Heart right ventricle (tissue), 16 donors: ENCODE data around the gene TBX5. TPM values are rescaled to one million over a fixed set of nuclear protein-coding genes. Genes with fewer than 3 reads are reported as not detected.
A peak's percentile ranks its signal among the peaks of the same experiment; 100 is the strongest.

Source experiments
- ATAC-seq, 8 donors: fragments of 200-7000 bp; cut with Tn5 transposase; one replicate each; pipeline ENCODE4 v1.9.1; 2020; ENCODE audit warnings: mild to moderate bottlenecking in 8 of 8, moderate library complexity in 8 of 8, moderate number of reproducible peaks in 1 of 8
- DNase-seq, 2 donors: peaks; one replicate each; pipeline ENCODE4 v3.0.0-alpha.2; 2020
- H3K27ac ChIP-seq, 10 donors: fragments of 200-600 bp; sonication (generic) in 2 of 10; one replicate each; pipeline versions ENCODE4 v1.5.0 to v1.8.0; 2020 to 2022; ENCODE audit warnings: mild to moderate bottlenecking in 3 of 10
- H3K27me3 ChIP-seq, 7 donors: fragments of 200-600 bp; one replicate each; pipeline ENCODE4 v1.8.0; 2021 to 2022; ENCODE audit warnings: mild to moderate bottlenecking in 2 of 7
- H3K36me3 ChIP-seq, 9 donors: fragments of 200-600 bp; sonication (generic) in 1 of 9; one replicate each; pipeline versions ENCODE4 v1.5.0 to v1.8.0; 2020 to 2022; ENCODE audit warnings: mild to moderate bottlenecking in 2 of 9
- H3K4me1 ChIP-seq, 9 donors: fragments of 200-600 bp; sonication (generic) in 1 of 9; one replicate each; pipeline versions ENCODE4 v1.5.0 to v1.8.0; 2020 to 2022; ENCODE audit warnings: mild to moderate bottlenecking in 4 of 9
- H3K4me3 ChIP-seq, 10 donors: fragments of 200-600 bp; sonication (generic) in 2 of 10; one replicate each; pipeline versions ENCODE4 v1.5.0 to v1.8.0; 2020 to 2022; ENCODE audit warnings: mild to moderate bottlenecking in 7 of 10, moderate library complexity in 2 of 10
- H3K9me3 ChIP-seq, 11 donors: fragments of 200-600 bp in 10 of 11; sonication (generic) in 2 of 11; one replicate each; pipeline versions ENCODE4 v1.5.0 to v1.8.0; 2013 to 2022; ENCODE audit warnings: mild to moderate bottlenecking in 2 of 11, control low read depth in 1 of 11, moderate library complexity in 1 of 11
- CTCF ChIP-seq, 9 donors: fragments of 200-600 bp; sonication (generic) in 2 of 9; IDR thresholded peaks; one replicate each; pipeline versions ENCODE4 v1.5.0 to v1.8.0; 2021 to 2022; ENCODE audit warnings: antibody characterized with exemption in 9 of 9, mild to moderate bottlenecking in 5 of 9, moderate library complexity in 1 of 9
- WGBS, 2 donors: extraction: QIAGEN DNeasy Blood & Tissue Kit; methylation state at CpG; one replicate each; pipeline ENCODE4 v1.1.7; 2013; ENCODE audit warnings: inconsistent platforms in 1 of 2; 5-methylcytosine and 5-hydroxymethylcytosine counted together
- intact Hi-C, 10 donors: fragments of 100-400 bp; cut with DNase I; formaldehyde crosslinking; loops; one replicate each; pipeline versions ENCODE4 v1.11.1 to v1.14.2; 2022
- long read RNA-seq, 3 donors: library from polyadenylated mRNA; unstranded; transcript quantifications; one replicate each; pipeline ENCODE4 v2.0.0, GENCODE V29; 2020 to 2021
- polyA plus RNA-seq, 2 donors: library from polyadenylated mRNA; stranded (reverse); fragments of 200-250 nt; gene quantifications; one replicate each; pipeline ENCODE4 v1.2.3, GENCODE V29; 2013
- total RNA-seq, 10 donors: library from RNA; stranded (reverse); fragmentation: NEBNext Ultra II Directional in 3 of 10; extraction: Animal tissue kit (Norgen Biotek cat#: 25700) in 3 of 10; gene quantifications; one replicate each; pipeline versions ENCODE4 v1.2.1 to v1.2.4, GENCODE V29; 2021 to 2023
- donor health status: Arrhythmogenic right ventricular cardiomyopathy.
- donor health status: ischemic (EF 13 %, LVEDD 7.1; RV severe dilation, severe dysfunction).
- donor health status: healthy with polysubstance abuse.
- donor health status: DM: no; HTN: yes; CAD: no.
- donor health status: DM: no; HTN: no; CAD: no.
- donor health status: ischemic (EF 25% LVEDD 6.9; RV normal size, moderate dysfunction).
- donor health status: ischemic (EF 25% LVEDD 5.7; RV mildly dilated, moderate dysfunction).
- donor health status: healthy.
- donor health status: DM: yes; HTN: yes; CAD: no.
- donor health status: Ischemic cardiomyopathy.
- donor health status: ischemic (EF 35%, LVEDD 5.7; RV mildly dilated, moderate dysfunction).
- donor health status: nonischemic (EF 11% LVEDD 7.7; RV severe dilation, severe dysfunction).
- donor health status: DM: yes; HTN: yes; CAD: no.
- donor health status: PGD.
- donor health status: ischemic (EF 29% LVEDD 5.4; RV normal size, mild dysfunction).
- donor health status: nonischemic (EF 23%, LVEDD 6.1; RV moderate dilation, normal function).

The TBX5 gene
- total RNA-seq = 10 to 100 TPM; 24.6 to 70.1 (median 54.3) TPM
- polyA plus RNA-seq = 10 to 100 TPM in 1 of 2 donors, 1 to 10 TPM in 1; 4.0 to 30.2 TPM
- long read RNA-seq, donor 1, partial matches to known transcripts = 18 of 19 reads
- long read RNA-seq, donor 1, other reads (novel, unspliced or antisense) = 0 of 19 reads
- long read RNA-seq, donor 2, transcript TBX5-203 (9 exons, 2,203 nt) = major isoform, 7 of 25 reads
- long read RNA-seq, donor 2, partial matches to known transcripts = 9 of 25 reads
- long read RNA-seq, donor 2, other reads (novel, unspliced or antisense) = 8 of 25 reads
- long read RNA-seq, donor 3, transcript TBX5-203 (9 exons, 2,203 nt) = major isoform, 13 of 31 reads
- long read RNA-seq, donor 3, partial matches to known transcripts = 9 of 31 reads
- long read RNA-seq, donor 3, other reads (novel, unspliced or antisense) = 9 of 31 reads

GRCh38 chr12:114405519-114406271, at the start of gene TBX5:
TSS of gene TBX5 (minus strand) at chr12:114406144. CDS start at chr12:114403898, 2,246 bp downstream.
- no peak for TF ChIP-seq CTCF (IDR thresholded peaks at IDR 0.05)
- Histone ChIP-seq H3K27ac (peak within 1 kb of the TSS; percentile 61 to 95 (median 91)), H3K4me1 (peaks cover 2 to 50% (median 25%) of the 10 kb centered on the region in 9 donors), H3K36me3 (no peaks in the 10 kb centered on the region), H3K27me3 (peaks cover 0 to 100% (median 59%) of the 10 kb centered on the region in 7 donors), H3K9me3 (no peaks in the 10 kb centered on the region), H3K4me3 (peak within 1 kb of the TSS; percentile 33 to 79 (median 69))
- 1 to 3% methylated on average over 39 of the region's 39 CpGs for WGBS, 2 donors
- intact Hi-C loops = loop anchor here in 1 of 10 donors (10.0 kb wide), 1 partner anchor 51 kb away; no protein-coding TSS in a partner anchor
- DNase-seq (peak in 1 of 2 donors; percentile 18), ATAC-seq (peak; percentile 9 to 53 (median 33))

GRCh38 chr12:114451657-114452056, 45.7 kb upstream of the TBX5 start:
- no peak for TF ChIP-seq CTCF (IDR thresholded peaks at IDR 0.05)
- H3K9me3 ChIP-seq = no peaks in the 10 kb centered on the region
- H3K27me3 ChIP-seq = peaks cover 0 to 79% (median 74%) of the 10 kb centered on the region in 7 donors
- 71 to 72% methylated on average over 2 of the region's 2 CpGs for WGBS, 2 donors
- intact Hi-C loops = no loop called here
- H3K4me3 ChIP-seq = no peak overlapping the region
- no peak for ATAC-seq
- no peaks in the 10 kb centered on the region for H3K36me3 ChIP-seq
- no peak for DNase-seq
- H3K27ac ChIP-seq = peak overlapping the region in 1 of 10 donors; percentile 25
- peaks cover 0 to 15% (median 3%) of the 10 kb centered on the region in 9 donors for H3K4me1 ChIP-seq

- peak in 2 of 8 donors; percentile 46 to 61 for ATAC-seq
- TF ChIP-seq CTCF (IDR thresholded peaks at IDR 0.05) = no peak
- Histone ChIP-seq H3K27ac (peak overlapping the region in 1 of 10 donors; percentile 25), H3K9me3 (no peaks in the 10 kb centered on the region), H3K36me3 (no peaks in the 10 kb centered on the region), H3K4me1 (peaks cover 0 to 15% (median 3%) of the 10 kb centered on the region in 9 donors), H3K27me3 (peaks cover 0 to 81% (median 74%) of the 10 kb centered on the region in 7 donors), H3K4me3 (no peak overlapping the region)
- no peak for DNase-seq
- intact Hi-C loops = no loop called here
- 23 to 46% methylated on average over 7 of the region's 7 CpGs for WGBS, 2 donors
Observed at GRCh38 chr12:114450515-114451300, 44.8 kb upstream of the TBX5 start.

- peaks cover 0 to 82% (median 78%) of the 10 kb centered on the region in 7 donors for H3K27me3 ChIP-seq
Observed at GRCh38 chr12:114450019-114450418, 44.1 kb upstream of the TBX5 start.

More at GRCh38 chr12:114450019-114450418, 44.1 kb upstream of the TBX5 start:
- no peaks in the 10 kb centered on the region for H3K36me3 ChIP-seq
- H3K4me3 ChIP-seq = no peak overlapping the region
- no peak for DNase-seq
- intact Hi-C loops = no loop called here
- no peaks in the 10 kb centered on the region for H3K9me3 ChIP-seq
- H3K4me1 ChIP-seq = peaks cover 0 to 17% (median 3%) of the 10 kb centered on the region in 9 donors
- H3K27ac ChIP-seq = no peak overlapping the region
- WGBS, 2 donors = 42 to 67% methylated on average over 5 of the region's 5 CpGs
- no peak for ATAC-seq
- no peak for TF ChIP-seq CTCF (IDR thresholded peaks at IDR 0.05)
